Fibroblast of mammary gland (primary cell): ENCODE measurements around the gene MACROH2A1.

Experiments
- DNase-seq: peaks from one replicate; pipeline ENCODE4 v3.0.0-alpha.2; 2010; ENCODE audit warnings: low read depth
- H3K4me3 ChIP-seq: 2 replicates; pipeline ENCODE4 v1.5.1; 2011; ENCODE audit warnings: low read depth, mild to moderate bottlenecking, low read length, moderate library complexity; ENCODE audit not compliant: control insufficient read depth
- CTCF ChIP-seq: conservative IDR thresholded peaks from 2 replicates; pipeline ENCODE4 v1.5.1; 2011; ENCODE audit warnings: low read depth, low read length, inconsistent platforms; ENCODE audit not compliant: control insufficient read depth, insufficient read depth

The MACROH2A1 gene

DNA sequence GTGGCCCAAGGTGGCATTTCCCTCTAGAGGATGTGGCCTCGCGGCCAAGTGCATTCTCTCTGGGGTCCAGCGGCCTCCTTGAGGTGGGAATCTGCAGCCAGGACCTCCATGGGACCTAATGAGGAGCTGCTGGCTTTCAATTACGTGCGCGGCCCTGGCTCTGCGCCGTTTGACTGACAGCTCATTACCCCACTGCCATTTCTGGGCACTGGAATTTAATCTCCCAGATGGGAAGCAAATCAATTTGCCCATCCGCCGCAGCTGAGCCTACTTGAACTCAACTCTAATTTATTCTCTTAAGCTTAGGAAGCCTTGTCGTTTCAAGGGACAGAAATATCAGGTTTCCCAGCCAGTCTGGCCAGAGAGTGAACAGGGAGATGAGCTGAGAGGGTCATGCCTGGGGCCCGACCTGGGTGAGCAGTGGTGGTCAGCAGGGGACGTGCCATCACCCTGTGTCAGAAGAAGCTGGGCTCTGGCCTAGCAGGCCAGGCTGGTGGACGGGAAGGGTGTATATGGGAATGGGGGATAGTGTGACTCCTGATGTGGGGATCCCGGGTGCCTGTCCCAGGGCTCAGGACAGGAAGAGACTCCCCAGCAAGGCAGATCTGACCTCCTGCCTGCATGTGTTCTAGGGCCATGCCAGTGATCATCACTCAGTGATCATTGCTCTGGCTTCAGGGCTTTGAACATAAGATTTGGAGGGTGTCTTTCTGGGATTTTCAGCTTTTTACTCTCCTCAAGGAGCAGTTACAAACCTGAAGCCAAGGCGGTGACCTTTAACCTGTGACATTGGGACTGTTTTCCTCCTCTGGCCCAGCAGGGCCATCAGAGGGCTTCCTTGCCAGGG, 69.7 kb downstream of the MACROH2A1 start:
- no peak for DNase-seq
- H3K4me3 ChIP-seq: no peak overlapping the region
- no peak for TF ChIP-seq CTCF

- no peak for DNase-seq
- TF ChIP-seq CTCF: no peak
Measured at GRCh38 chr5:135328128-135328687, 70.8 kb downstream of the MACROH2A1 start.

DNA sequence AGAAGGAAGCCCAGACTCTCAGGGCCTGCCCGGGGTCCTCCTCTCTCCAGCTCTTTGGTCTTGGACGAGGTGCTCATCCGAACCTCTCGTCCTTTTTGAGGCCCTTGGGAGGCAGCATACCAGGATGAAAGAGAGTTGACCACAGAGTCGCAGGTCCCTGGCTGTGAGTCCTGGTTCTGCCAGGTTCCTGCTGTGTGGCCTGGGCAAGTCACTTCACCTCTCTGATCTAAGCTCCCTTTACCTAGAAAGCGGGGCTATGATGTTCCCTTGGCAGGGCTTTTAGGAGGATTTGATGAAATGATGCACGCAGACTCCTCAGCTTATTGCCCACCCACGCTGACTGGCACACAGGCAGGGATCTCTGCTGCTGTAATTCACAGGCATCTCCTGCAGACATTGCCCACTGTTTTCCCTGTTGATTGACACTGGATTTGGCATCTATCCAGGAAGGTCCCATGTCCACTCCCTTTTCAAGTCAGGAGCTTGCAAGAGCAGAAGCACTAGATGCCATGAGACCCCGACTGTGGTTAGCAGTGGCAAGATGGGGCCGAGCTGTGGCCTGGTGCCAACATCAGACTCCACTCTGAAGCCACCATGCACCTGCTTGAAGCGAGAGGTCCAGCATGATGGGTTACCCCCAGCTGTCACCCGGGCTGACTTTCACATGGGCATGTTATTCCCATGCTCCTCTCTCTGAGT, 71.5 kb downstream of the MACROH2A1 start:
- no peak for DNase-seq
- no peak overlapping the region for H3K4me3 ChIP-seq
- no peak for TF ChIP-seq CTCF

More at GRCh38 chr5:135328128-135328687, 70.8 kb downstream of the MACROH2A1 start:
- no peak overlapping the region for H3K4me3 ChIP-seq

DNA sequence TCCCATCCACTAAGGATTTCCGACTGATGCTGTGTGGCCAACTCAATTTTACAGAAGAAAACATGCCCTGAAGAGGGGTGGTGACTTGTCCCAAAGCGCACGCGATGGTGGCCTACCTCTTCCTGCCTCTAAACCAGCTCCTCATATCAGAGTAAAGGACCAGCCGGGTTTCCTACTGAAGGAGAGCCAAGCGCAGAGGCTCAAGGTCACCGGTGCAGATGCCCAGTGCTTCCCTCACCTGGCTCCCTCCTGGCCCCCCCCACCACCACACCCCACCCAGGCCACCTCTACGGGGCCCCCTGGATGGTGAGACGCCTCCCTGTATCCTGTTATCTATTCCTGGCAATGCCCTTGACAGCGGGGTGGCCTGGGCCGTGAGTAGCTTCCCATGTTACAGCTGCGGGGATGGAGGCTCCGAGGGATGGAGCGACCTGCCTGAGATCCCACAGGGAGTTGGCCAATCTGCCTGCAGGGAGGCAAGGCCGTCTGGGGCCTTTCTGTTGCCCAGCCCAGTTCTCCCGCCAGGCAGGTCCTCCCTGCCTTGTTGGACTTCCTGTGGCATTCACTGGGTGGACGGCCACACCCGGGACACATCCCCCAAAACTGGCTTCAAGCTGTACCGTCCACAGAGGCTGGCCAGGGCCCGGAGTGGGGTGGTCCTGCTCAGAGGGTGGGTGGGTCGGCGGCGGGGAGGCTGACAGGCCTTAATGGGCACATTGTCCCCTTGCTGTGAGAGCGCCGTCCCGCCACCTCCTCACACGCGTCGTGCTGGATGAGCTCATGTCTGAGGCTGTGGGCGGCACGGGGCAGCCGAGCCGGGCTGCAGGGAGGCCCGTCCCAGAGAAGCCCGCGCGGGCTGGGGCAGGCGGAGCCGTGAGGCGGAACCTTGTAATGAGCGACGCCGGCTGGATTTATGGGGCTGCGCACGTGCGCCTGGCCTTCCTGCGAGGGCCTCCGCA, 72.5 kb downstream of the MACROH2A1 start:
- no peak overlapping the region for H3K4me3 ChIP-seq
- DNase-seq: no peak
- no peak for TF ChIP-seq CTCF

DNA sequence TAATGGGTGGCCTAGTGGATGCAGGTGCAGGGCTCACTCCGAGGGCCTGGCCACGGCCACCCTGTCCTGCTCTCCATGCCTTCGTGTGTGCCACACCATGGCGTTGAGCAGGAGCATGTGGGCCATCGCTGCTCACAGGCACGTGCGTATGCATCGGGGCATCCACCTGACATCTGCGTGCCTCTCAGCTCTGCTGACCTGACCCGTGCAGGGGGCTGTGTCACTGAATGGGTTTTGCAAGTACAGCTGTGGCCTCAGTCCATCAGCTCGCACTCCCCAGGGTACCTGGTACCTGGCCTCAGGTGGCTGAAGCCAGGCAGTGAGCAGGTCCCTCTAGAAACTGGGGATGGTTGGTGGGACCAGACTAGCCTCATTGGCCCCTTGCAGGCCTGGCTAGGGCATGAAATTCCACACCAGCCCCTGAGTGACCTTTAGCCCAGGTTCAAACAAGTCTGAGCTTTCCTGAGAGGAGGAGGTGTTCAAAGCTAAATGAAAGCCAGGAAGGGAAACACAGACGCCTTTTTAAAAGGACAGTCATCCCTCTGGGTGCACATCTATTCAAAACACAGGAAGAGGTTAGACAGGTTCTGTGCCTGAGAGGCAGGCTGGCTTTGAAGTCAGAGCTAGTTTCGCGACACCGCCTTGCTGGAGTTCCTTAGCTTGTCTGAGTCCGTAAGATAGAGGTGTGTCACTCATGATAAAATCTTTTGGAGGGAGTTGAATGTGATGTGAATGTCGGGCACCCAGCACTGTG, 74.0 kb downstream of the MACROH2A1 start:
- no peak for DNase-seq
- H3K4me3 ChIP-seq: no peak overlapping the region
- no peak for TF ChIP-seq CTCF

- no peak overlapping the region for H3K4me3 ChIP-seq
- no peak for DNase-seq
- no peak for TF ChIP-seq CTCF
Measured at GRCh38 chr5:135324160-135324559, 74.9 kb downstream of the MACROH2A1 start.
